Nephron progenitor cell (in vitro differentiated cells): Measurements from ENCODE around the gene CENPVL3.

Experiments
- DNase-seq: peaks from one replicate; pipeline ENCODE4 v3.0.0; 2021
- H3K27ac Mint-ChIP-seq: 2 replicates; pipeline ENCODE4 v1.8.0; 2021; ENCODE audit warnings: mild to moderate bottlenecking, moderate library complexity, mixed read lengths
- H3K27me3 Mint-ChIP-seq: 2 replicates; pipeline ENCODE4 v1.8.0; 2021; ENCODE audit warnings: mild to moderate bottlenecking, low read depth, mixed read lengths; ENCODE audit not compliant: poor library complexity
- H3K36me3 Mint-ChIP-seq: 2 replicates; pipeline ENCODE4 v1.8.0; 2021; ENCODE audit warnings: low read depth, mixed read lengths
- H3K4me1 Mint-ChIP-seq: 2 replicates; pipeline ENCODE4 v1.8.0; 2021; ENCODE audit warnings: mixed read lengths
- H3K4me3 Mint-ChIP-seq: 2 replicates; pipeline ENCODE4 v1.8.0; 2021; ENCODE audit warnings: mild to moderate bottlenecking, moderate library complexity, mixed read lengths
- H3K9me3 Mint-ChIP-seq: 2 replicates; pipeline ENCODE4 v1.8.0; 2021; ENCODE audit warnings: mild to moderate bottlenecking, moderate library complexity, mixed read lengths
- TF ChIP-seq, protein P1 (sequence below): fragments of 200-600 bp; sonication (generic); IDR thresholded peaks from 2 replicates; pipeline ENCODE4 v1.5.0; 2021; ENCODE audit warnings: antibody characterized with exemption

CENPVL3 gene

DNA sequence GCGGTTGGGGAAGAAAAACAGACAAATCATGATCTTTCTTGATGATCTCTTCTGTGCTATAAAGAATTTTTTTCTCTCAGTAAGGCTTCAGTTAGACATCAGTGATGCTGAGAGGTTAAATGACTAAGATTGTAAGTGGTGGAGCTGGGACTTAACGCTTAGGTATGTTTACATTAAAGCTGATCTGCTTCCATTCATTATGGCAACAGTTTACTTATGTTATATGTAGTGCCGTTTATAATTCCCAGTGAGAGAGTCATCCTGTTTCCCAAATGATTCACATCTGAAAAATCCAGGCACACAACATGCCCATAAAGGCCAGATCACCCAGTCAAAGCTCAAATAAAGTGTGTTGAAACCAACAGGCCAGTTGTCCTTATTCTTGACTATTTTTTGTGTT is 50.1 kb downstream of the CENPVL3 start:
- H3K27ac Mint-ChIP-seq: no peak overlapping the region
- H3K4me3 Mint-ChIP-seq: no peak overlapping the region
- no peaks in the 10 kb centered on the region for H3K27me3 Mint-ChIP-seq
- no peaks in the 10 kb centered on the region for H3K4me1 Mint-ChIP-seq
- no peak for DNase-seq
- TF ChIP-seq, protein P1, sequence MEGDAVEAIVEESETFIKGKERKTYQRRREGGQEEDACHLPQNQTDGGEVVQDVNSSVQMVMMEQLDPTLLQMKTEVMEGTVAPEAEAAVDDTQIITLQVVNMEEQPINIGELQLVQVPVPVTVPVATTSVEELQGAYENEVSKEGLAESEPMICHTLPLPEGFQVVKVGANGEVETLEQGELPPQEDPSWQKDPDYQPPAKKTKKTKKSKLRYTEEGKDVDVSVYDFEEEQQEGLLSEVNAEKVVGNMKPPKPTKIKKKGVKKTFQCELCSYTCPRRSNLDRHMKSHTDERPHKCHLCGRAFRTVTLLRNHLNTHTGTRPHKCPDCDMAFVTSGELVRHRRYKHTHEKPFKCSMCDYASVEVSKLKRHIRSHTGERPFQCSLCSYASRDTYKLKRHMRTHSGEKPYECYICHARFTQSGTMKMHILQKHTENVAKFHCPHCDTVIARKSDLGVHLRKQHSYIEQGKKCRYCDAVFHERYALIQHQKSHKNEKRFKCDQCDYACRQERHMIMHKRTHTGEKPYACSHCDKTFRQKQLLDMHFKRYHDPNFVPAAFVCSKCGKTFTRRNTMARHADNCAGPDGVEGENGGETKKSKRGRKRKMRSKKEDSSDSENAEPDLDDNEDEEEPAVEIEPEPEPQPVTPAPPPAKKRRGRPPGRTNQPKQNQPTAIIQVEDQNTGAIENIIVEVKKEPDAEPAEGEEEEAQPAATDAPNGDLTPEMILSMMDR: no peak
- no peaks in the 10 kb centered on the region for H3K36me3 Mint-ChIP-seq
- peaks cover 12% of the 10 kb centered on the region for H3K9me3 Mint-ChIP-seq
